Thoracic aorta (tissue), 2 donors: ENCODE measurements around the gene NUDT17. TPM values are rescaled to one million over a fixed set of nuclear protein-coding genes. Genes with fewer than 3 reads are reported as not detected.

Source experiments
- ATAC-seq: fragments of 150-250 bp; one replicate; pipeline ENCODE4 v1.8.0; 2017; ENCODE audit warnings: low read depth; ENCODE audit not compliant: insufficient number of reproducible peaks, low FRiP score
- DNase-seq: peaks from one replicate; pipeline ENCODE4 v3.0.0-alpha.2; 2020; ENCODE audit warnings: low spot score
- H3K27ac ChIP-seq, 2 donors: fragments of 200-600 bp; sonication (generic); 1 replicate in 1 of 2; 2 replicates in 1 of 2; pipeline ENCODE4 v1.5.1; 2016; ENCODE audit warnings: mild to moderate bottlenecking in 2 of 2, moderate library complexity in 2 of 2
- H3K27me3 ChIP-seq: fragments of 200-600 bp; sonication (generic); replicated peaks from 2 replicates; pipeline ENCODE4 v1.6.0; 2016; ENCODE audit warnings: mild to moderate bottlenecking; ENCODE audit not compliant: insufficient read depth
- H3K36me3 ChIP-seq: fragments of 200-600 bp; sonication (generic); one replicate; pipeline ENCODE4 v1.5.1; 2016
- H3K4me1 ChIP-seq, 2 donors: fragments of 200-600 bp; sonication (generic); 1 replicate in 1 of 2; 2 replicates in 1 of 2; pipeline versions ENCODE4 v1.5.1 to v1.6.0; 2016; ENCODE audit warnings: low read depth in 2 of 2, mild to moderate bottlenecking in 1 of 2; ENCODE audit not compliant: control insufficient read depth in 1 of 2
- H3K4me3 ChIP-seq: fragments of 200-600 bp; sonication (generic); 2 replicates; pipeline ENCODE4 v1.5.1; 2016; ENCODE audit warnings: mild to moderate bottlenecking
- H3K9me3 ChIP-seq: fragments of 200-600 bp; sonication (generic); 2 replicates; pipeline ENCODE4 v1.5.1; 2016
- CTCF ChIP-seq: fragments of 200-600 bp; sonication (generic); IDR thresholded peaks from one replicate; pipeline ENCODE4 v1.5.1; 2019; ENCODE audit warnings: antibody characterized with exemption
- total RNA-seq, 2 donors: library from RNA; depleted of rRNA; stranded (reverse); fragments of >200 nt; gene quantifications; one replicate each; pipeline versions ENCODE4 v1.1.0 to v1.2.3, GENCODE V29; 2016

Gene NUDT17
- total RNA-seq, 2 donors from 2014 or later: 3.6 to 19.1 TPM

GRCh38 chr1:145855426-145855948 is 10.1 kb downstream of the NUDT17 start:
- Histone ChIP-seq H3K9me3 (no peaks in the 10 kb centered on the region), H3K27me3 (no peaks in the 10 kb centered on the region), H3K4me3 (no peak overlapping the region), H3K27ac (no peak overlapping the region), H3K36me3 (peaks cover 58% of the 10 kb centered on the region), H3K4me1 (peaks cover 14 to 21% of the 10 kb centered on the region in 2 donors)
- no peak for DNase-seq
- ATAC-seq: no peak
- TF ChIP-seq CTCF: no peak

GRCh38 chr1:145857170-145857569 is 11.7 kb downstream of the NUDT17 start:
- DNase-seq: no peak
- peaks cover 14 to 17% of the 10 kb centered on the region in 2 donors for H3K4me1 ChIP-seq
- no peak for TF ChIP-seq CTCF
- peaks cover 44% of the 10 kb centered on the region for H3K36me3 ChIP-seq
- ATAC-seq: no peak
- H3K27me3 ChIP-seq: no peaks in the 10 kb centered on the region
- peak overlapping the region; percentile 90 for H3K27ac ChIP-seq
- H3K9me3 ChIP-seq: no peaks in the 10 kb centered on the region
- H3K4me3 ChIP-seq: no peak overlapping the region

GRCh38 chr1:145858238-145858900 is 12.9 kb downstream of the NUDT17 start:
- no peak for TF ChIP-seq CTCF
- ATAC-seq (no peak), DNase-seq (no peak)
- Histone ChIP-seq H3K4me1 (peaks cover 14 to 17% of the 10 kb centered on the region in 2 donors), H3K27ac (peak overlapping the region; percentile 90), H3K27me3 (no peaks in the 10 kb centered on the region), H3K4me3 (peak overlapping the region; percentile 98), H3K9me3 (no peaks in the 10 kb centered on the region), H3K36me3 (peaks cover 33% of the 10 kb centered on the region)

- ATAC-seq (peak; percentile 77), DNase-seq (peak; percentile 90)
- H3K27ac ChIP-seq: peak within 1 kb of the TSS; percentile 90
- H3K36me3 ChIP-seq: peaks cover 27% of the 10 kb centered on the region
- no peak for TF ChIP-seq CTCF
- H3K4me1 ChIP-seq: peaks cover 14 to 17% of the 10 kb centered on the region in 2 donors
- H3K9me3 ChIP-seq: no peaks in the 10 kb centered on the region
- no peaks in the 10 kb centered on the region for H3K27me3 ChIP-seq
- peak within 1 kb of the TSS; percentile 98 for H3K4me3 ChIP-seq
These were observed 13.6 kb downstream of the NUDT17 start, which contains the start of gene PIAS3 for GRCh38 chr1:145858901-145859490. Gene PIAS3 (minus strand): TSS chr1:145859081. CDS start chr1:145858990, 91 bp downstream.

GRCh38 chr1:145859491-145860023 is 14.1 kb downstream of the NUDT17 start:
- TF ChIP-seq CTCF: peak; percentile 24
- DNase-seq (peak; percentile 77), ATAC-seq (peak; percentile 81)
- Histone ChIP-seq H3K9me3 (no peaks in the 10 kb centered on the region), H3K27me3 (no peaks in the 10 kb centered on the region), H3K27ac (peak overlapping the region; percentile 90), H3K4me1 (peaks cover 14 to 17% of the 10 kb centered on the region in 2 donors), H3K4me3 (peak overlapping the region; percentile 98), H3K36me3 (peaks cover 21% of the 10 kb centered on the region)
